GM18499 (cell line): ENCODE measurements around the gene CREB3L1.
A peak's percentile ranks its signal among the peaks of the same experiment; 100 is the strongest.
"Not testable (repeated sequence)": the region's sequence is repeated elsewhere in the genome, so short reads cannot be mapped to it uniquely, and the experiment has no call there.

ENCODE experiments used
- ATAC-seq: cut with Tn5 transposase; IDR thresholded peaks from one replicate; pipeline ENCODE4 v1.9.1; 2021; ENCODE audit warnings: moderate number of reproducible peaks; ENCODE audit not compliant: insufficient read depth, unreplicated experiment

The CREB3L1 gene

GRCh38 chr11:46294365-46295309 is 17.2 kb downstream of the CREB3L1 start:
- ATAC-seq, result no peak

- no peak for ATAC-seq
Observed at GRCh38 chr11:46295312-46296058, 18.0 kb downstream of the CREB3L1 start.

- no peak for ATAC-seq
Observed at GRCh38 chr11:46296059-46296527, 18.6 kb downstream of the CREB3L1 start.

GRCh38 chr11:46296528-46297448 is 19.3 kb downstream of the CREB3L1 start:
- ATAC-seq, result no peak

- ATAC-seq, result no peak
Observed at GRCh38 chr11:46298699-46299433, 21.4 kb downstream of the CREB3L1 start.

- no peak for ATAC-seq
Observed at GRCh38 chr11:46299451-46299961, 22.0 kb downstream of the CREB3L1 start.

- ATAC-seq, result no peak
Observed at GRCh38 chr11:46300270-46300669, 22.8 kb downstream of the CREB3L1 start.

GRCh38 chr11:46302866-46303265 is 25.4 kb downstream of the CREB3L1 start:
- ATAC-seq, result peak; percentile 60

GRCh38 chr11:46304036-46304435 is 26.6 kb downstream of the CREB3L1 start:
- ATAC-seq, result not testable (repeated sequence)

GRCh38 chr11:46304605-46305179 is 27.2 kb downstream of the CREB3L1 start:
- ATAC-seq, result no peak

- no peak for ATAC-seq
Observed at GRCh38 chr11:46305295-46305694, 27.8 kb downstream of the CREB3L1 start.

GRCh38 chr11:46306296-46306853 is 28.9 kb downstream of the CREB3L1 start:
- ATAC-seq, result no peak

- ATAC-seq, result no peak
Observed at GRCh38 chr11:46307369-46307768, 29.9 kb downstream of the CREB3L1 start.

- ATAC-seq, result no peak
Observed at GRCh38 chr11:46307785-46308341, 30.4 kb downstream of the CREB3L1 start.

- ATAC-seq, result no peak
Observed at GRCh38 chr11:46308631-46309419, 31.4 kb downstream of the CREB3L1 start.

- peak; percentile 49 for ATAC-seq
Observed at GRCh38 chr11:46309814-46310259, 32.4 kb downstream of the CREB3L1 start.

GRCh38 chr11:46315033-46315738 is 37.7 kb downstream of the CREB3L1 start:
- ATAC-seq, result no peak
